HG03280 (cell line): ENCODE results near the gene ADGRL3.

Experiments used
- ATAC-seq: cut with Tn5 transposase; IDR thresholded peaks from one replicate; pipeline ENCODE4 v1.9.1; 2021; ENCODE audit warnings: mild to moderate bottlenecking, moderate library complexity; ENCODE audit not compliant: unreplicated experiment

ADGRL3 gene

DNA sequence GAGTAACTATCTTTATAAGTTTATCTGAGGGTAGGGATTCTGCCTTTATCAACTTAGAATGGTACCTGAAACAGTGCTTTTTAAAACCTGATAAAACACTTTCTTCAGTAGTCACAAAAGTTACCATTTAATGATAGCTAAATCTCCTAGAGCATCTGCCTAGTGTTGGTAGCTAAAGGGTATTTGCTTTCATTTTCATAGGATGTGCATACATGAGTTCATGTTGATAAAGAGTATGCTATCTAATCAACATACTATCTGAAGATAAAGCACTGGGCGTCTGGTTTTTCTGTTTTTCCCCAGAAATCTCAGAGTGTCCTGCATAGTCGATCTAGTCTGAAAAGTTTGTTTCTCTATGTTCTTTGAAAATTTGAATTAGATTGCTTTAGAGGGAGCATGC, 75.1 kb downstream of the ADGRL3 start:
- ATAC-seq = no peak

DNA sequence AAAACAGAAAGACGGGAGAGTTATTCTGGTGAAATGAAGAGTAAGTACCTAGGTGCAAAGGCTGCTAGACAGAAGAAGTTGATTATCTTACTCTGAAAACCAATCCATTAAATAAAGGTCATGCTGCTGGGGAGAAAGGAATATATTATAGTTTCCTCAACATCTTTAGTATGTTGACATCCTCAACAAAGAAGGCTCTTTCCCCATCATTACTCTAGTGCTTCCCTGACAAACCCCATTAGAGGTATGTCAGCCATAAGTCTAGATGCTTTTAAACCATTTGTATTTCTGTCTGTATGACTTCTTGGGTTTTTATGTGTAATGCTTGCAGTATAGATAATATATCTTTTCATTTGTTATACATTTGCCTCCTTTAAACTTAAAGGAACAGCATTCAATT, 75.9 kb downstream of the ADGRL3 start:
- no peak for ATAC-seq

DNA sequence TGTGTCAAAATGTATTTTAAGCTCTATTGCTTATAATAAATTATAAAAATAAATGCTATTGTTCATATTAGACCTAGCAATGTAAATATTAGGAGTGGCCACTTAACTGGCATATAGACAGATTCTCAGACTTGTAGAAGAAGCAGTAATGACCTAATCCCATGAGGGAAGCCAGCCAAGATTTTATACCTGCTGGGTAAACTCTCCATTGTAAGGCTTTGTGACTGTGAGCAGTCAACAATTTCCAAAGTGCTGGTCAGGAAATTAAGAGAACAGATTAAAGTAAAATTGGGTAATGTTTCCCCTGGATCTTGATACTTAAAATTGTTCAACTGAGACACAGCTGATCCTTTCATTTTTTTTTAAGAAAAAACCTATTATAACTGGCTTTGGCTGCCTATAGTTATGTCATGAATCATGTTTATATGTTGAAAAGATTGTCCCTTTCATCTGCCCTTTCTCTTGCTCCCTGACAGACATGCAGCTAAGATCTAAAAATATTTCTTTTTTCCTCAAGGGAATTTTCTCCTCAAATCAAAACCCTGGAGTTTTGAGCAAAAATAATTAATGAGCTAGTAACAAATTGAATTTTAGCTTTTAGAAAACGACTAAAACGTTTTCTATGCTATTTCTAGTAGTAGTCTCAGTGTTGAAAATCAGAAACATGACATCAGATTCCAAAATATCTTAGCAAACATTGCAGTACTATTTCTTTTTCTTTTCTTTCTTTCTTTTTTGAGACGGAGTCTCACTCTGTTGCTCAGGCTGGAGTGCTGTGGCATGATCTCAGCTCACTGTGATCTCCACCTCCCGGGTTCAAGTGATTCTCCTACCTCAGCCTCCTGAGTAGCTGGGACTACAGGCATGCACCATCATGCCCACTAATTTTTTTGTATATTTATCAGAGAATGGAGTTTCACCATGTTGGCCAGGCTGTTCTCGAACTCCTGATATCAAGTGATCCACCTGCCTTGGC, 77.9 kb downstream of the ADGRL3 start:
- no peak for ATAC-seq

DNA sequence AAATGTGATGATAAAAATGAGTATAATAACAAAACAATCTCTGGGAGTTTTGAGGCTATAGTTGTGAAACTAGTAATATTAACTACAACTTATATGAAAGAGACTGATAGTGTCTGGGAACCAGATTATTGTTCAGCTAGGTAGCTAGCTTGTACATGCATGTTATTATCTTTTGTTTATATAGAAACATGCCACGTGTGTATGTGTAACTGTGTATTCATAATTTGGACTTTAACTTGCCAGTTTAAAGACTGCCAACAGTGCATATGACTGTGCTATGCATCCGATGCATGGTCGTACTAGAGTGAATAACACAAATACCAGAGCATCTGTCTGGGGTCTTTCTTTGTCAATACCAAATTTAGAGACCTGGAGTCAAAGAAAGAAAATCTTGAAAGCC, 92.2 kb downstream of the ADGRL3 start:
- no peak for ATAC-seq

DNA sequence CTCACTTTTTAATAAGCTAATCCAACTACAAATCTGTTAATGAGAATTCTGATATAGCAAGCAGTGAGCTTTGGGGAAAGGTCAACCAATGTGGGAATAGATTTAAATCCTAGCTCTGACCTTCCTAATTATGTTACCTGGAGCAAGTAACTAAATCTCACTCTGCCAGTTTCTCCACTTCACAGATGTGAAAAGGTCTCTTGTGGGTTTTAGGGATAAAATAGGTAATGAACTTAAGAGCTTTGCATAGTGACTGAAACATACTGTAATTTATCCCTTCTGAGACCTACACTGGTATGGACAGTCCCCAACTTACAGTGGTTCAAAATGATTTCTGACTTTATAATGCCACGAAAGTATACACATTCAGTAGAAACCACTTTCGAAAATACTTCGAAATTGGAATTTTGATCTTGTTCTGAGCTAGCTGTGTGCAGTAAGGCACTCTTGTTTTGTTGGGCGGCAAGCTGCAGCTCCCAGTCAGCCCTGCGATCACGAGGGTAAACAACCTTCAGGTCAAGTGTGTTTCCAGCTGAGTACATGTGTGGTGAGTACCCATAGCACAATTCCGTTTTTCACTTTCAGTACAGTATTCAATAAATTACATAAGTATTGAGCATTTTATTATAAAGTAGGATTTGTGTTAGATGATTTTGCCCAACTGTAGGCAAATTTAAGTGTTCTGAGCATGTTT, 93.7 kb downstream of the ADGRL3 start:
- no peak for ATAC-seq

DNA sequence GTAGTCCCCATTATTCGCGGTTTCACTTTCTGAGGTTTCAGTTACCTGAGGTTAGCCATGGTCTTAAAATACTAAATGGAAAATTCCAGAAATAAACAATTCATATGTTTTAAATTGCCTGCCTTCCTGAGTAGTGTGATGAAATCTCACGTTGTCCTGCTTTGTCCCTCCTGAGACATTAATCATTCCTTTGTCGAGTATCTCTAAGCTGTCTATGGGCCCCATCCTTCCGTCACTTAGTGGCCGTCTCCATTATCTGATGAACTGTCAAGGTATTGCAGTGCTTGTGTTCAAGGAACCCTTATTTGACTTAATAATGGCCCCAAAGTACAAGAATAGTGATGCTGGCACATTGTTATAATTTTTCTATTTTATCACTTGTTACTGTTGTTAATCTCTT, 94.8 kb downstream of the ADGRL3 start:
- no peak for ATAC-seq

DNA sequence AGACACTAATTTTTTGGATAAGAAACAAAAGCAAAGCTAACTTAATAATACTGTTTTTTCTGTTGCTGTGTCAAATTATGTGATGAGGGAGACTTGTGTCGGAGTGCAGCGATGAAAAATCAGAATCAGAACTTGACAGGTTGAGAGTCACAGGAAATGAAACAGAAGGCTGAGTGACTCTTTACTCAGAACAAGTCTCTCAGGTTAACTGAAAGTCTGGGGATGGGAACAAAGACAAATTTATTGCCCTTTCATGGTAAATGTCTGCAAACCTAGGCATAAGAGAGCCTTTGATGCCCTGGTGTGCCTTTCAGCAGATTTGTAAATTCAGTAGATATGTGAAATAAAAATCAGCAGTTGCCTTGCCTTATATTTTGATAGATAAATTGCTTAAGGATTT, 96.0 kb downstream of the ADGRL3 start:
- ATAC-seq = no peak

DNA sequence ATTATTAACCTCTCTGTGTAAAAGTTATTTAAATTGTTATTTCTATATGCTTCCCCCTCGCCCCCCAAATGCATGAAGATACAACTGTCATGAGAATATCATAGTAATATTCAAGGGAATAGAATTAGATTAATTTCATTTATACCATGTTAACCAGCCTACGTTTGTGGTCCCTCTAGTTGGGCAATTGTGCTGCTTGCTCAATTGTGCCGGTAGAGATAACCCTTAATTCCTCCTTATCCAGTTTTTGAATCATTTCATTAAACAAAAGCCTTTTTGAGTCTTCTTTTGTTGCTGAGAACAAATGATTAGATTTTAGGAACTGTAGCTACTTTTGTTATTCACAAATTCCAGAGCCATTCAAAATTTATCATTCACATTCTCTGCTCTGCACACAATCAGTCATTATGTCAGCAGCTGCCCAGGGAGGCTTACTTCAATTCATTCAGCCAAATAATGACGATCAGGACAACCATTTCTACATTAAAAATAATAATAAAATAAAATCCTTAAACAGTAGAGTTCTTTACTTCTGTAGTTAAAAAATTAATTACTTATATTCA, 98.1 kb downstream of the ADGRL3 start:
- ATAC-seq = no peak

DNA sequence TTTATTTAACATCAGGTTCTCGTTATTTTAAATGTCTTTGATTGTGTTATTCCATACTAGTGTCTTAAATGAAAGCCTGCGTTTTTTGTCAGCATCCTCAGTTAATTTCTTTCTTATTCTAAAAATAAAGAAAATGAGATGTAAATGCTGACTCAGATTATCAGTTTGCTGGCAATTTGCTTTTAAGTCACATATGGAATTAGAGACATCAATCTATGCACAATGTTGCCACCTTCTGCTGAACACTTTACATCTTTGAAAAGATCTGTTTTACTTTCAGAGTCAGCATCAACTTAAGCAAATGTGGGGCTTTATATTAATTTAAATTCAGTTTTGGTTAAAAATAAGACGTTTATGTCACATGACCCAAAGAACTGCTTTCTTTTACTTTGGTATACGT, 99.2 kb downstream of the ADGRL3 start:
- no peak for ATAC-seq

DNA sequence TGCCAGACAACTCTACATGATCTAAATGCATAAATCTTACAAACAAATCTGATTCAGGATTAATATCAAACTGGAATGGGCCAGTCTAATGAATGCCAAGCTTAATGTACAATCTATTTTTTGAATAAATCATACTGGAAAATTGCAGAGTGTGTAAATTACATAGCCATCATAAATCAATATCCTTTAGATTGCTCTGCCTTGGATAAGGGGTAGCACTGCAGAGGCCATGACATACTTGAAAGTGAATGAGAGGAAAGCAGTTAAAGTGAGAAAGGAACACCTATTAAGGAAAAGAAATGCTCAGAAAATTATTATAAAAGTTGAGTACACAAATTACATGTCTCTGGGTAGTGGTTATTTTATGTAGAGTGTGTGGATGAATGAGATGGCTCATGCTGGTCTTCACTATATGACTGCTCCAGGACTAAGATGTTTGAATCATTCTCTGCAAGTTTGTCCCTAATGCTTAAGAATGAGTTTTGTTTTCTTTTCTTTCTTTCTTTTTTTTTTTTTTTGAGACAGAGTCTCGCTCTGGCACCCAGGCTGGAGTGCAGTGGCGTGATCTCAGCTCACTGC, 100.2 kb downstream of the ADGRL3 start:
- ATAC-seq = no peak

DNA sequence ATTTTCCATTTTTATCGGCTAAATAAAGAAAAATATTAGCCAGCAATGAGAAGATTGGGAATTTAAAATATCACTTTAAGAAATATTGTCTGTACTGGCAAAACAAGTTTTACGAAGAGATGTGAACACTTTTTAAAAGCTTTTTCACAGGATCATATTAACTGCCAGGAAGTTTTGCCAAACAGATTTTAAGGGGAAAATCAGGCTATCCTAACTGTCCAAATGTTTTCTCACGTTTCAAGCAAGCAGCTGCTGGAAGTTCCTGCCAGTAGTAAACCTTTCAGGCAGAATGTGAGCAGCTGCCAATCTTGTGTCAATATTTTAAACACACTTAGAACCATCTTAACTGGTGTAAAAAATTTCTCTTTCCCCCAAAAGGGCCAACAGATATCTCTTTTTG, 101.1 kb downstream of the ADGRL3 start:
- ATAC-seq = no peak

DNA sequence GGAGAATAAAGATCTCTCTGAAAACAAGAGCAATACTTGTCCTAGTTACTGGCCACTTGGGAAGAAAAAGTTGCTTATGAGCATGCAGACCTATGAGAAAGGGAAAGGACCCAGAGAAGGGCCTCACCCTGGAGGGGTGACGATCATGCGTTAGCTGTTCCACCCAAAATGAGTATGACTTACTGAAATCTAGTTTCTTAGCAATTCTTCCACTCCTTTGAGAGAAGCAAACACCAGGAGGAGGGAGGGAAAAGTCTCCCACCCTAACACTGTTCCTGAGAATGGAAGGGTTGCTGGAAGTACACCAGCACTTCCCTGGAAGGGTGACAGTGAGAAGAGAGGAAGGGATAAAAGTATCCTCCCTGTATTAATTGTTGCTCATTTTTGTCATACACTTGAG, 107.9 kb downstream of the ADGRL3 start:
- ATAC-seq = no peak

DNA sequence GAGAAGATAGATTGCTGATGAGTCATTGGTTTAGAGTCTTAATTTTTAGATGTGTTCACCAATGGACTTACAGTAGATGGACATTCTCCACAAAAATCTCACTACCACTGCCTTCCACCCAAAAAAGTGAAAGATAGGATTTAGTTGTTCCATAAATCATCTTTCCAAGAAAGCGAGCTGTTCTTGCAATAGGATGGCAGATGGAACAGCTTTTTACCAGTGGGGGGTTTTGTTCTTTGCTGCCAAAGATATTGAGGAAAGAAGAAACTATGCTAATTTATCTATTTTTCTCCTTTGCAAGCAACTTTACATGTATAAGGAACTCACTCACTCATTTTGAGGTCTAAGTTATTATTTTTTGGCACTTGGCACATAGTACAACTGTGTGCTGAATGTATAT, 109.5 kb downstream of the ADGRL3 start:
- no peak for ATAC-seq

DNA sequence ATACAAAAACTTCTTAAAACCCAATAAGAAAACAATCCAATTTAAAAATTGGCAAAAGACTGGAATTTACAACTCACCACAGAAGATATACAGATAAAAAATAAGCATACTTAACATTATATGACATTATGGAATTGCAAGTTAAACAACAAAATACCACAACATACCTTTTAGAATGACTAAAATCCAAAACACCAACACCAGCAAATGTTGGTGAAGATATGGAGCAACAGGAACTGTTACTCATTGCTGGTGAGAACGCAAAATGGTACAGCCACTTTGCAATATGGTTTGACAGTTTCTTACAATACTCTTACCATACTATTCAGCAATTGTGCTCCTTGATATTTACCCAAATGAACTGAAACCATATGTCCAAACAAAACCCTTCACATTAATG, 112.4 kb downstream of the ADGRL3 start:
- no peak for ATAC-seq

DNA sequence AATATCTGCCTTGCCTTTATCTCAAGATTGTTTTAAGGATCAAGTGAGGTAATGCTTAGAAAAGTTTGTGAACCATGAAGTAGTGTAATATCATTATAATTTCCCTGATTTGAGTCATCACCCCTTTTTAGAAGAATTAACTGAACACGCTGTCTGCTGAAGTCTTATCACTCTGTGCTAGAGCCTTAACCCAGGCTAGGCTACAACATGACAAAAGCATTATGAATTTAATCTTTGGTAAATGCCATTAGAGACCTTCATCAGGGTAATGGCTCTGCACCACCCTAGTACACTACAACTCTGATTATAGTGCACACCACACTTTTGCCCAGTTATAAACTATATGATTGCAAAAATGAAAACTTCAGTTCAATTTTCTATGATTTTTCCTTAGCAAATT, 118.3 kb downstream of the ADGRL3 start:
- no peak for ATAC-seq

DNA sequence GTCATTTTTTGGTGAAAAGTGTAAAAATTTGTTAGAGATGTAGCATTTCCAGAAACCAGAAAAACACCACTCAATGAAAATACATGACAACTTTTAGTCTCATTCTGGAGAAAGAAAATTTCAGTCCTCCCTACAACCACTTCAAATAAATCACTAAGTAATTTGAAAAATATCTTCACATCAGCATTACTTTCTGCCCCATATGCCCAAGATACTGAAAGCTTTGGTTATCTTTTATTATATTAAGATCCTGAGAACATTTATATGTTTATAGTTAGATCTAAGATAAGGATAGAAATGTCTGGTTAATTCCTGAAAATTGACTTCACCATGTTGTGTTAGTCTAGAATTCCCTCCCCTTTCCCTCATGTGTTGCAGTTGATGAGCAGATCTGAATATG, 119.0 kb downstream of the ADGRL3 start:
- ATAC-seq = no peak

DNA sequence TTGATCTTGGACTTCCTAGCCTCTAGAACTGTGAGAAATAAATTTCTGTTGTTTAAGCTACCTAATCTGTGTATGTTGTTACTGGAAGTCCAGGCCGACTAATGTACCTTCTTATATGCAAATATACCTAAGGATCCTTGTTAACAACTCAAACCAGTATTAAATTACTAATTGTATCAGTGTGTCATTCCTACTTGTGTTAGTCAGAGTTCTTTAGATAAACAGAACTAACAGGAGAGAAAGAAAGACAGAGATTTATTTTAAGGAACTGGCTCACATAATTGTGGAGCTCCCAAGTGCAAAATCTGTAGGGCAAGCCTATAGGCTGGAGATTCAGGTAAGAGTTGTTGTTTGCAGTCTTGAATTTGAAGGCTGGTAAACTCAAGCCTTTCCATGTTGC, 120.0 kb downstream of the ADGRL3 start:
- ATAC-seq = no peak

DNA sequence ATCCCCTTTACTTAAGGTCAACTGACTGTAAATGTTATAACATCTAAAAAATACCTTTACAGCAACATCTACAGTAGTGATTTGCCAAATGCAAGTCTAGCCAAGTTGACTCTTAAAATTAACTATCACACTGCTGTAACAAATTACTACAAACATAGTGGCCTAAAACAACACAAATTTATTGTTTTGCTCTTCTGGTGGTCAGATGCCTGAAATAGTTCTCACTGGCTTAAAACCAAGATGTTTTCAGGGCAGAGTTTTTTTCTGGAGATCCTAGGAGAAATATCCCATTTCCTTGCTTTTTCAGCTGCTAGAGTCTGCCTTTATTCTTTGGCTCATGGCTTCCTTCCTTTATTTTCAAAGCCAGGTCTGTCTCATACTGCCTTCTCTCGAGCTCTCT, 120.5 kb downstream of the ADGRL3 start:
- ATAC-seq = no peak

DNA sequence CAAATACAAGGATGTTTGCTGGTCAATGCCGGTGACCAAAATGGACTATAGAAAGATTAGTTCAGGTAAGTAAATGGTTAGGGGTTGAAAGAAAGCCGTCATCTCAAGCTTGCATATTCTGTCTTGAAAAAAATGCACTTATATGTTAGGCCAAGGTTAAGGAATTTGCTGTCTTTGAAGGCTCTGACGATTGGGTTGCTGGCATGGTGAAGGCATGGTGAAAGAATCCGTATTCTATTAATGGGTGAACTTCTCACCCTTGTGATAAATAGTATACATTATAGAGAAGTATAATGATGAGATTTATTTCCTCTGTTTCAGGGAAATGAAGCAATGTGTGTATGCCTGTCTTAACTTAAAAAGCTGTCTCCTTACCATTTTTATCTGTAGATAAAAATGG, 132.6 kb downstream of the ADGRL3 start:
- ATAC-seq = no peak

DNA sequence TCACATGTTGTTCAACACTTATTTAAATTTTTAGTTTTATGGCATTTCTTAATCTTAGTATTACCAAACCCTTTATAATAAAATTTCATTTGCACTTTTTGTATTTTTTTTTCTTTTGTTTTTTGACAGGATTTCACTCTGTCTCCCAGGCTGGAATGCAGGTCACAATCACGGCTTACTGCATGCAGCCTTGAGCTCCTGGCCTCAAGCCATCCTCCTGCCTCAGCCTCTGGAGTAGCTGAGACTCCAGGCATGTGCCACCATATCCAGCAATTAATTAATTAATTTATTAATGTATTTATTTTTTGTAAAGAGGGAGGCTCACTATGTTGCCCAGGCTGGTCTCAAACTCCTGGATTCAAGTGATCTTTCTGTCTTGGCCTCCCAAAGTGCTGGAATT, 133.4 kb downstream of the ADGRL3 start:
- ATAC-seq = no peak

DNA sequence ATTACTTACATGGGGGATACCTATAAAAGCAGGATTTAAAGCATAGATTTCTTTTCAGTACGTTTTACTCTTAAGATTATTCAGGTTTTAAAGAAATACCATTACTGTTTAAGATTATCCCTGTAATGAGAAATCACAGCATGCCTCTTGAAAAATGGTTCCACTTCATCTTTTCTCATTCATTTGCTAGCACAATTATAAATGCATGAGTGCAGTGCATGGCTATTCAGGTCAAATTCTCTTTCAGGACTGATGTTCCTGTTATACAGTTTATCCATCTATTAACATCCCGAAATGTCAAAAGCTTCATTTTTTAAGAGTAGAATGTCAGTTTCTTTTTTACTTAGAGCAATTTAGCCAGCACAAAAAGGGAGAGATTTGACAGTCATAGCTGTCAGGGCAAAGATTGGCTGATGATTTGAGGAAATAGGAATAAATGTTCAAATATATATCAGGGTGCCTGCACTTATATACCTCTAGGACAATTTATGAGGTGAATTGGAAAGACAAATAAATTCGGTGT, 135.2 kb downstream of the ADGRL3 start:
- no peak for ATAC-seq
